GM18868 (cell line): ENCODE data around the gene MOCOS.
A peak's percentile ranks its signal among the peaks of the same experiment; 100 is the strongest.

Source experiments
- ATAC-seq: cut with Tn5 transposase; IDR thresholded peaks from one replicate; pipeline ENCODE4 v1.9.1; 2021; ENCODE audit warnings: mild to moderate bottlenecking, moderate library complexity; ENCODE audit not compliant: unreplicated experiment

MOCOS gene

GRCh38 chr18:36176711-36177110, 10.6 kb upstream of the MOCOS start:
- no peak for ATAC-seq

- ATAC-seq = no peak
These were observed 9.4 kb upstream of the MOCOS start for GRCh38 chr18:36177913-36178312.

GRCh38 chr18:36179562-36180355, 7.5 kb upstream of the MOCOS start:
- ATAC-seq = peak; percentile 44

GRCh38 chr18:36181441-36181840, 5.9 kb upstream of the MOCOS start:
- no peak for ATAC-seq

GRCh38 chr18:36181898-36182506, 5.3 kb upstream of the MOCOS start:
- ATAC-seq = no peak

GRCh38 chr18:36183033-36183432, 4.3 kb upstream of the MOCOS start:
- no peak for ATAC-seq

GRCh38 chr18:36183987-36184386, 3.3 kb upstream of the MOCOS start:
- ATAC-seq = no peak

- ATAC-seq = no peak
These were observed 2.1 kb upstream of the MOCOS start for GRCh38 chr18:36185157-36185556.

- ATAC-seq = no peak
These were observed 1.3 kb upstream of the MOCOS start for GRCh38 chr18:36185901-36186460.

- no peak for ATAC-seq
These were observed 670 bp upstream of the MOCOS start for GRCh38 chr18:36186461-36187192.

GRCh38 chr18:36187826-36188721, 777 bp downstream of the MOCOS start:
- peak; percentile 26 for ATAC-seq

- no peak for ATAC-seq
These were observed 1.6 kb downstream of the MOCOS start for GRCh38 chr18:36188916-36189315.

- ATAC-seq = no peak
These were observed 2.2 kb downstream of the MOCOS start for GRCh38 chr18:36189486-36189885.

- ATAC-seq = no peak
These were observed 4.0 kb downstream of the MOCOS start for GRCh38 chr18:36191286-36191685.

- ATAC-seq = no peak
These were observed 4.4 kb downstream of the MOCOS start for GRCh38 chr18:36191711-36192110.

- ATAC-seq = no peak
These were observed 7.5 kb downstream of the MOCOS start for GRCh38 chr18:36194600-36195315.

- no peak for ATAC-seq
These were observed 8.3 kb downstream of the MOCOS start for GRCh38 chr18:36195427-36196122.

- no peak for ATAC-seq
These were observed 9.1 kb downstream of the MOCOS start for GRCh38 chr18:36196238-36196995.
